ENCODE data around the gene MLXIPL.
"Not testable (repeated sequence)": the region's sequence is repeated elsewhere in the genome, so short reads cannot be mapped to it uniquely, and the experiment has no call there.

The MLXIPL gene

GRCh38 chr7:73623798-73624668, at the start of gene MLXIPL:
Gene MLXIPL, minus strand, starts transcription at chr7:73624522. Its CDS starts 30 bp downstream, at chr7:73624492.
- Mint-ChIP-seq H3K4me3 (peak within 1 kb of the TSS; percentile 42), H3K4me1 (peaks cover 7% of the 10 kb centered on the region), H3K9me3 (no peaks in the 10 kb centered on the region)

GRCh38 chr7:73671857-73672445, 47.6 kb upstream of the MLXIPL start:
- Mint-ChIP-seq H3K36me3 (ENCODE audit: insufficient read depth) (peaks cover 3% of the 10 kb centered on the region), H3K27me3 (no peaks in the 10 kb centered on the region), H3K4me3 (no peak overlapping the region), H3K9me3 (no peaks in the 10 kb centered on the region), H3K4me1 (peaks cover 8% of the 10 kb centered on the region), H3K27ac (ENCODE audit: low read depth) (no peak overlapping the region)
- DNase-seq (ENCODE audit: low spot score in 2 of 2) (no peak), ATAC-seq (replicated peaks; ENCODE audit: extremely low read depth, poor library complexity, severe bottlenecking) (no peak)

More at GRCh38 chr7:73623798-73624668, at the start of gene MLXIPL:
- no peaks in the 10 kb centered on the region for H3K36me3 Mint-ChIP-seq (ENCODE audit: insufficient read depth)
- ATAC-seq (replicated peaks; ENCODE audit: extremely low read depth, poor library complexity, severe bottlenecking), result peak; percentile 35
- DNase-seq (ENCODE audit: low spot score in 2 of 2), result no peak
- peaks cover 75% of the 10 kb centered on the region for H3K27me3 Mint-ChIP-seq
- no peak within 1 kb of the TSS for H3K27ac Mint-ChIP-seq (ENCODE audit: low read depth)

- Mint-ChIP-seq H3K27me3 (no peaks in the 10 kb centered on the region), H3K4me3 (no peak overlapping the region), H3K4me1 (peaks cover 8% of the 10 kb centered on the region), H3K27ac (ENCODE audit: low read depth) (no peak overlapping the region), H3K9me3 (no peaks in the 10 kb centered on the region), H3K36me3 (ENCODE audit: insufficient read depth) (peaks cover 3% of the 10 kb centered on the region)
- ATAC-seq (replicated peaks; ENCODE audit: extremely low read depth, poor library complexity, severe bottlenecking), result no peak
- DNase-seq (ENCODE audit: low spot score in 2 of 2), result no peak
Observed at GRCh38 chr7:73671322-73671661, 47.0 kb upstream of the MLXIPL start.

- ATAC-seq (replicated peaks; ENCODE audit: extremely low read depth, poor library complexity, severe bottlenecking) (no peak), DNase-seq (ENCODE audit: low spot score in 2 of 2) (no peak)
- H3K9me3 Mint-ChIP-seq, result no peaks in the 10 kb centered on the region
- peaks cover 13% of the 10 kb centered on the region for H3K27me3 Mint-ChIP-seq
- peaks cover 3% of the 10 kb centered on the region for H3K36me3 Mint-ChIP-seq (ENCODE audit: insufficient read depth)
- no peak overlapping the region for H3K27ac Mint-ChIP-seq (ENCODE audit: low read depth)
- H3K4me1 Mint-ChIP-seq, result peaks cover 8% of the 10 kb centered on the region
- H3K4me3 Mint-ChIP-seq, result no peak overlapping the region
Observed at GRCh38 chr7:73669858-73670385, 45.6 kb upstream of the MLXIPL start.

- H3K4me1 Mint-ChIP-seq, result peaks cover 8% of the 10 kb centered on the region
- ATAC-seq (replicated peaks; ENCODE audit: extremely low read depth, poor library complexity, severe bottlenecking) (no peak), DNase-seq (ENCODE audit: low spot score in 2 of 2) (no peak)
- H3K36me3 Mint-ChIP-seq (ENCODE audit: insufficient read depth), result peaks cover 3% of the 10 kb centered on the region
- H3K27me3 Mint-ChIP-seq, result peaks cover 19% of the 10 kb centered on the region
- H3K9me3 Mint-ChIP-seq, result no peaks in the 10 kb centered on the region
- H3K27ac Mint-ChIP-seq (ENCODE audit: low read depth), result no peak overlapping the region
- no peak overlapping the region for H3K4me3 Mint-ChIP-seq
Observed at GRCh38 chr7:73669288-73669701, 45.0 kb upstream of the MLXIPL start.

GRCh38 chr7:73668886-73669230, 44.5 kb upstream of the MLXIPL start:
- Mint-ChIP-seq H3K9me3 (no peaks in the 10 kb centered on the region), H3K4me1 (peaks cover 8% of the 10 kb centered on the region), H3K27ac (ENCODE audit: low read depth) (no peak overlapping the region), H3K4me3 (peak overlapping the region; percentile 80), H3K27me3 (peaks cover 24% of the 10 kb centered on the region), H3K36me3 (ENCODE audit: insufficient read depth) (peaks cover 3% of the 10 kb centered on the region)
- ATAC-seq (replicated peaks; ENCODE audit: extremely low read depth, poor library complexity, severe bottlenecking) (no peak), DNase-seq (ENCODE audit: low spot score in 2 of 2) (no peak)

- ATAC-seq (replicated peaks; ENCODE audit: extremely low read depth, poor library complexity, severe bottlenecking), result peak; percentile 7
- H3K9me3 Mint-ChIP-seq, result no peaks in the 10 kb centered on the region
- no peak overlapping the region for H3K27ac Mint-ChIP-seq (ENCODE audit: low read depth)
- no peak for DNase-seq (ENCODE audit: low spot score in 2 of 2)
- H3K4me3 Mint-ChIP-seq, result peak overlapping the region; percentile 80
- H3K27me3 Mint-ChIP-seq, result peaks cover 29% of the 10 kb centered on the region
- H3K4me1 Mint-ChIP-seq, result peaks cover 8% of the 10 kb centered on the region
- H3K36me3 Mint-ChIP-seq (ENCODE audit: insufficient read depth), result peaks cover 3% of the 10 kb centered on the region
Observed at GRCh38 chr7:73668103-73668885, 44.0 kb upstream of the MLXIPL start.

GRCh38 chr7:73667344-73668102, 43.2 kb upstream of the MLXIPL start, which contains the start of gene VPS37D:
Gene VPS37D, plus strand, starts transcription at chr7:73667831. Its CDS starts 128 bp downstream, at chr7:73667959.
- H3K9me3 Mint-ChIP-seq, result no peaks in the 10 kb centered on the region
- peak within 1 kb of the TSS; percentile 80 for H3K4me3 Mint-ChIP-seq
- H3K36me3 Mint-ChIP-seq (ENCODE audit: insufficient read depth), result peaks cover 3% of the 10 kb centered on the region
- H3K27ac Mint-ChIP-seq (ENCODE audit: low read depth), result peak within 1 kb of the TSS; percentile 72
- peaks cover 37% of the 10 kb centered on the region for H3K27me3 Mint-ChIP-seq
- DNase-seq (ENCODE audit: low spot score in 2 of 2), result peak; percentile 86 to 92
- peaks cover 8% of the 10 kb centered on the region for H3K4me1 Mint-ChIP-seq
- ATAC-seq (replicated peaks; ENCODE audit: extremely low read depth, poor library complexity, severe bottlenecking), result peak; percentile 90

GRCh38 chr7:73663033-73663432, 38.7 kb upstream of the MLXIPL start:
- H3K4me1 Mint-ChIP-seq, result no peaks in the 10 kb centered on the region
- no peaks in the 10 kb centered on the region for H3K9me3 Mint-ChIP-seq
- H3K4me3 Mint-ChIP-seq, result no peak overlapping the region
- peaks cover 61% of the 10 kb centered on the region for H3K27me3 Mint-ChIP-seq
- ATAC-seq (replicated peaks; ENCODE audit: extremely low read depth, poor library complexity, severe bottlenecking) (no peak), DNase-seq (ENCODE audit: low spot score in 2 of 2) (no peak)
- no peak overlapping the region for H3K27ac Mint-ChIP-seq (ENCODE audit: low read depth)
- H3K36me3 Mint-ChIP-seq (ENCODE audit: insufficient read depth), result no peaks in the 10 kb centered on the region

GRCh38 chr7:73660594-73660993, 36.3 kb upstream of the MLXIPL start:
- ATAC-seq (replicated peaks; ENCODE audit: extremely low read depth, poor library complexity, severe bottlenecking); DNase-seq (ENCODE audit: low spot score in 2 of 2); H3K36me3 Mint-ChIP-seq (ENCODE audit: insufficient read depth); H3K4me1 Mint-ChIP-seq; H3K9me3 Mint-ChIP-seq; H3K4me3 Mint-ChIP-seq; H3K27ac Mint-ChIP-seq (ENCODE audit: low read depth): not testable (repeated sequence)
- H3K27me3 Mint-ChIP-seq, result peaks cover 55% of the 10 kb centered on the region

GRCh38 chr7:73659983-73660382, 35.7 kb upstream of the MLXIPL start:
- DNase-seq (ENCODE audit: low spot score in 2 of 2) (no peak), ATAC-seq (replicated peaks; ENCODE audit: extremely low read depth, poor library complexity, severe bottlenecking) (no peak)
- Mint-ChIP-seq H3K4me3 (no peak overlapping the region), H3K4me1 (no peaks in the 10 kb centered on the region), H3K9me3 (no peaks in the 10 kb centered on the region), H3K27me3 (peaks cover 49% of the 10 kb centered on the region), H3K27ac (ENCODE audit: low read depth) (no peak overlapping the region), H3K36me3 (ENCODE audit: insufficient read depth) (no peaks in the 10 kb centered on the region)

GRCh38 chr7:73655309-73655708, 31.0 kb upstream of the MLXIPL start:
- not testable (repeated sequence) for H3K36me3 Mint-ChIP-seq (ENCODE audit: insufficient read depth); H3K9me3 Mint-ChIP-seq; H3K27ac Mint-ChIP-seq (ENCODE audit: low read depth); DNase-seq (ENCODE audit: low spot score in 2 of 2); H3K4me3 Mint-ChIP-seq; ATAC-seq (replicated peaks; ENCODE audit: extremely low read depth, poor library complexity, severe bottlenecking); H3K4me1 Mint-ChIP-seq
- H3K27me3 Mint-ChIP-seq, result peaks cover 35% of the 10 kb centered on the region
